ENCODE measurements around the gene MXRA7.

The MXRA7 gene

GRCh38 chr17:76677406-76677805 is 33.4 kb downstream of the MXRA7 start:
- no peak for DNase-seq (ENCODE audit: low spot score)

- DNase-seq (ENCODE audit: low spot score) = no peak
Observed at GRCh38 chr17:76676629-76677028, 34.1 kb downstream of the MXRA7 start.

GRCh38 chr17:76675648-76676047 is 35.1 kb downstream of the MXRA7 start:
- DNase-seq (ENCODE audit: low spot score) = no peak

GRCh38 chr17:76674600-76674999 is 36.2 kb downstream of the MXRA7 start:
- no peak for DNase-seq (ENCODE audit: low spot score)

- no peak for DNase-seq (ENCODE audit: low spot score)
Observed at GRCh38 chr17:76673729-76674128, 37.0 kb downstream of the MXRA7 start.

GRCh38 chr17:76672892-76673291 is 37.9 kb downstream of the MXRA7 start:
- DNase-seq (ENCODE audit: low spot score) = no peak

- DNase-seq (ENCODE audit: low spot score) = no peak
Observed at GRCh38 chr17:76672270-76672851, 38.4 kb downstream of the MXRA7 start.

GRCh38 chr17:76671912-76672262 is 38.9 kb downstream of the MXRA7 start:
- no peak for DNase-seq (ENCODE audit: low spot score)

GRCh38 chr17:76671123-76671911 is 39.4 kb downstream of the MXRA7 start:
- DNase-seq (ENCODE audit: low spot score) = peak; percentile 99

GRCh38 chr17:76670718-76671122 is 40.0 kb downstream of the MXRA7 start:
- no peak for DNase-seq (ENCODE audit: low spot score)

GRCh38 chr17:76670020-76670717 is 40.6 kb downstream of the MXRA7 start:
- no peak for DNase-seq (ENCODE audit: low spot score)

- DNase-seq (ENCODE audit: low spot score) = no peak
Observed at GRCh38 chr17:76667786-76668453, 42.8 kb downstream of the MXRA7 start.

- DNase-seq (ENCODE audit: low spot score) = no peak
Observed at GRCh38 chr17:76667491-76667755, 43.3 kb downstream of the MXRA7 start.

- no peak for DNase-seq (ENCODE audit: low spot score)
Observed at GRCh38 chr17:76660656-76661042, 50.1 kb downstream of the MXRA7 start.

- DNase-seq (ENCODE audit: low spot score) = no peak
Observed at GRCh38 chr17:76659928-76660655, 50.7 kb downstream of the MXRA7 start.

- no peak for DNase-seq (ENCODE audit: low spot score)
Observed at GRCh38 chr17:76658242-76658662, 52.5 kb downstream of the MXRA7 start.

GRCh38 chr17:76657505-76658241 is 53.1 kb downstream of the MXRA7 start:
- no peak for DNase-seq (ENCODE audit: low spot score)

GRCh38 chr17:76654408-76654807 is 56.4 kb downstream of the MXRA7 start:
- no peak for DNase-seq (ENCODE audit: low spot score)

GRCh38 chr17:76650504-76650903 is 60.3 kb downstream of the MXRA7 start:
- no peak for DNase-seq (ENCODE audit: low spot score)

GRCh38 chr17:76646712-76647111 is 64.1 kb downstream of the MXRA7 start:
- no peak for DNase-seq (ENCODE audit: low spot score)

- no peak for DNase-seq (ENCODE audit: low spot score)
Observed at GRCh38 chr17:76645481-76645880, 65.3 kb downstream of the MXRA7 start.

- no peak for DNase-seq (ENCODE audit: low spot score)
Observed at GRCh38 chr17:76644995-76645394, 65.8 kb downstream of the MXRA7 start.

All from AG20443 (cell line).